ENCODE data around the gene C1QB. TPM values are rescaled to one million over a fixed set of nuclear protein-coding genes. Genes with fewer than 3 reads are reported as not detected.

C1QB gene
- polyA plus RNA-seq, 1 donor (not counting 4 experiments of a cell fraction or from before 2014, with no cell fraction given): not detected

DNA sequence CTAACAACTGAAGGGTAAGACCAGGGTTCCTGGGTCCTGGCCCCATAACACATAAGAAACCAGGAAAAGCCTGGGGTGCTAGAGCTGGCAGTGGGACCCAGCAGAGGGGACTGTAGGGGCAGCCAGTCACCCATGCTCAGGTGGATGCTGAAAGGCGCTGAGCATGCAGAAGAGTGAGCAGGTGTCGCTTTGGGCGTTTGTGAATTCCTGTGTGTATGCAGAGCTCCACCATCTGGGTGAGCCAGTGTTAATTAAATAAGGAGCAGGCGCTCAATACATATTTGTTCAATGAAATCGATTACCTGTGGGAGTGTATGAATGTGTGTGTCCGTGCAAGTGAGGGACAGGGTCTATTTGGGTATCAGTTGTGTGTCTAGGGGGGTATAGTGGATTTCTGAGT, 16.1 kb upstream of the C1QB start:
- Histone ChIP-seq H3K9ac (ENCODE audit: control insufficient read depth, extremely low read depth, insufficient read depth, low read length) (no peak overlapping the region), H2AFZ (ENCODE audit: control insufficient read depth, low read length) (no peak overlapping the region), H3K36me3 (ENCODE audit: control insufficient read depth in 2 of 2, extremely low read depth in 1 of 2, insufficient read depth in 2 of 2, low read length in 2 of 2) (no peaks in the 10 kb centered on the region), H3K9me1 (ENCODE audit: control insufficient read depth, extremely low read depth, insufficient read depth, low read length) (no peaks in the 10 kb centered on the region), H4K20me1 (ENCODE audit: control insufficient read depth, extremely low read depth, insufficient read depth, low read length) (no peaks in the 10 kb centered on the region), H3K4me1 (ENCODE audit: control insufficient read depth, extremely low read depth, insufficient read depth, low read length) (no peaks in the 10 kb centered on the region), H3K27ac (ENCODE audit: control insufficient read depth, insufficient read depth, low read length) (no peak overlapping the region), H3K9me3 (ENCODE audit: control insufficient read depth, low read depth, low read length) (no peaks in the 10 kb centered on the region), H3K4me3 (ENCODE audit: control insufficient read depth in 2 of 3, extremely low read depth in 1 of 3, insufficient read depth in 2 of 3, low read depth in 1 of 3, low read length in 3 of 3) (no peak overlapping the region), H3K79me2 (ENCODE audit: control insufficient read depth, insufficient read depth, low read length) (no peaks in the 10 kb centered on the region), H3K27me3 (ENCODE audit: control insufficient read depth, extremely low read depth, insufficient read depth, low read length) (no peaks in the 10 kb centered on the region), H3K4me2 (ENCODE audit: control insufficient read depth, extremely low read depth, insufficient read depth, low read depth, low read length) (no peak overlapping the region)
- DNase-seq (ENCODE audit: low read depth, low spot score): no peak
- dilution Hi-C loops (cut with MboI; ENCODE audit: extremely low pct_ligation_motif_present, low sequenced_read_pairs): no loop called here
- TF ChIP-seq EZH2 (IDR thresholded peaks at IDR 0.05; ENCODE audit: low read length): no peak
- TF ChIP-seq, protein P1, sequence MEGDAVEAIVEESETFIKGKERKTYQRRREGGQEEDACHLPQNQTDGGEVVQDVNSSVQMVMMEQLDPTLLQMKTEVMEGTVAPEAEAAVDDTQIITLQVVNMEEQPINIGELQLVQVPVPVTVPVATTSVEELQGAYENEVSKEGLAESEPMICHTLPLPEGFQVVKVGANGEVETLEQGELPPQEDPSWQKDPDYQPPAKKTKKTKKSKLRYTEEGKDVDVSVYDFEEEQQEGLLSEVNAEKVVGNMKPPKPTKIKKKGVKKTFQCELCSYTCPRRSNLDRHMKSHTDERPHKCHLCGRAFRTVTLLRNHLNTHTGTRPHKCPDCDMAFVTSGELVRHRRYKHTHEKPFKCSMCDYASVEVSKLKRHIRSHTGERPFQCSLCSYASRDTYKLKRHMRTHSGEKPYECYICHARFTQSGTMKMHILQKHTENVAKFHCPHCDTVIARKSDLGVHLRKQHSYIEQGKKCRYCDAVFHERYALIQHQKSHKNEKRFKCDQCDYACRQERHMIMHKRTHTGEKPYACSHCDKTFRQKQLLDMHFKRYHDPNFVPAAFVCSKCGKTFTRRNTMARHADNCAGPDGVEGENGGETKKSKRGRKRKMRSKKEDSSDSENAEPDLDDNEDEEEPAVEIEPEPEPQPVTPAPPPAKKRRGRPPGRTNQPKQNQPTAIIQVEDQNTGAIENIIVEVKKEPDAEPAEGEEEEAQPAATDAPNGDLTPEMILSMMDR (optimal IDR thresholded peaks at IDR 0.05 in 1 of 3, IDR thresholded peaks at IDR 0.05 in 1 of 3, conservative IDR thresholded peaks at IDR 0.05 in 1 of 3; ENCODE audit: extremely low read depth in 1 of 3, insufficient read depth in 2 of 3, low read length in 3 of 3): no peak
- FAIRE-seq: no peak

DNA sequence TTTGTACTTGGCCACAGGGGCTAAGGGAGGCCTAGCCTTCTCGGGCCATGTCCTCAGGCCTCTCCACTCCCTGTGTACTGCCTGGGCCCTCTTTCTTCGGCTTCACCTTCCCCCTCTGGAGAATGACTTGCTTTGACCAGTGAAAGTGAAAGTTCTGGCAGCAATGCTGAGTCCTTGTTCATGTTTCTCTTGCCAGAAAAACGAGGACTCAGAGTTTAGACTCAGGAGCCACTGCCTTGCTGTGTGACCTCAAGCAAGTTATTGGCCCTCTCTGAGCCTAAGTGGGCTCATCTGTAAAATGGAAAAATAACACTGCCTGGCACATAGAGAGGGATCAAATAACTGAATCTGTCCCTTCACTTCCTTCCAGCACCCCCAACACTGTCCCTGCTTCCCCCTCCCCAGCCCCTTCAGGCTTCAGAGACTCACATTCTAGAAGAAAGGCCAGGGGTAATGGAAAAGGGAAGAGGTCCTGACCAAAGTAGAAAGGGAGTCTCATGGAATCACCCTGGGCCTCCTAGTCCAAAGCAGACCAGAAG, 15.1 kb upstream of the C1QB start:
- FAIRE-seq (no peak), DNase-seq (ENCODE audit: low read depth, low spot score) (no peak)
- H3K9me3 ChIP-seq (ENCODE audit: control insufficient read depth, low read depth, low read length): no peaks in the 10 kb centered on the region
- H3K4me1 ChIP-seq (ENCODE audit: control insufficient read depth, extremely low read depth, insufficient read depth, low read length): no peaks in the 10 kb centered on the region
- no peak overlapping the region for H3K27ac ChIP-seq (ENCODE audit: control insufficient read depth, insufficient read depth, low read length)
- no peak for TF ChIP-seq EZH2 (IDR thresholded peaks at IDR 0.05; ENCODE audit: low read length)
- TF ChIP-seq, protein P1 (optimal IDR thresholded peaks at IDR 0.05 in 1 of 3, IDR thresholded peaks at IDR 0.05 in 1 of 3, conservative IDR thresholded peaks at IDR 0.05 in 1 of 3; ENCODE audit: extremely low read depth in 1 of 3, insufficient read depth in 2 of 3, low read length in 3 of 3): no peak
- no peak overlapping the region for H2AFZ ChIP-seq (ENCODE audit: control insufficient read depth, low read length)
- H3K9ac ChIP-seq (ENCODE audit: control insufficient read depth, extremely low read depth, insufficient read depth, low read length): no peak overlapping the region
- no peaks in the 10 kb centered on the region for H3K36me3 ChIP-seq (ENCODE audit: control insufficient read depth in 2 of 2, extremely low read depth in 1 of 2, insufficient read depth in 2 of 2, low read length in 2 of 2)
- H4K20me1 ChIP-seq (ENCODE audit: control insufficient read depth, extremely low read depth, insufficient read depth, low read length): peaks cover 3% of the 10 kb centered on the region
- no peaks in the 10 kb centered on the region for H3K27me3 ChIP-seq (ENCODE audit: control insufficient read depth, extremely low read depth, insufficient read depth, low read length)
- H3K79me2 ChIP-seq (ENCODE audit: control insufficient read depth, insufficient read depth, low read length): no peaks in the 10 kb centered on the region
- no peaks in the 10 kb centered on the region for H3K9me1 ChIP-seq (ENCODE audit: control insufficient read depth, extremely low read depth, insufficient read depth, low read length)
- dilution Hi-C loops (cut with MboI; ENCODE audit: extremely low pct_ligation_motif_present, low sequenced_read_pairs): no loop called here
- no peak overlapping the region for H3K4me2 ChIP-seq (ENCODE audit: control insufficient read depth, extremely low read depth, insufficient read depth, low read depth, low read length)
- no peak overlapping the region for H3K4me3 ChIP-seq (ENCODE audit: control insufficient read depth in 2 of 3, extremely low read depth in 1 of 3, insufficient read depth in 2 of 3, low read depth in 1 of 3, low read length in 3 of 3)

Measured in keratinocyte (primary cell).